HG03280 (cell line): ENCODE data around the gene SGPP1.
A peak's percentile ranks its signal among the peaks of the same experiment; 100 is the strongest.
"Not testable (repeated sequence)": the region's sequence is repeated elsewhere in the genome, so short reads cannot be mapped to it uniquely, and the experiment has no call there.

ENCODE experiments used
- ATAC-seq: cut with Tn5 transposase; IDR thresholded peaks from one replicate; pipeline ENCODE4 v1.9.1; 2021; ENCODE audit warnings: mild to moderate bottlenecking, moderate library complexity; ENCODE audit not compliant: unreplicated experiment

SGPP1 gene, protein sequence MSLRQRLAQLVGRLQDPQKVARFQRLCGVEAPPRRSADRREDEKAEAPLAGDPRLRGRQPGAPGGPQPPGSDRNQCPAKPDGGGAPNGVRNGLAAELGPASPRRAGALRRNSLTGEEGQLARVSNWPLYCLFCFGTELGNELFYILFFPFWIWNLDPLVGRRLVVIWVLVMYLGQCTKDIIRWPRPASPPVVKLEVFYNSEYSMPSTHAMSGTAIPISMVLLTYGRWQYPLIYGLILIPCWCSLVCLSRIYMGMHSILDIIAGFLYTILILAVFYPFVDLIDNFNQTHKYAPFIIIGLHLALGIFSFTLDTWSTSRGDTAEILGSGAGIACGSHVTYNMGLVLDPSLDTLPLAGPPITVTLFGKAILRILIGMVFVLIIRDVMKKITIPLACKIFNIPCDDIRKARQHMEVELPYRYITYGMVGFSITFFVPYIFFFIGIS

DNA sequence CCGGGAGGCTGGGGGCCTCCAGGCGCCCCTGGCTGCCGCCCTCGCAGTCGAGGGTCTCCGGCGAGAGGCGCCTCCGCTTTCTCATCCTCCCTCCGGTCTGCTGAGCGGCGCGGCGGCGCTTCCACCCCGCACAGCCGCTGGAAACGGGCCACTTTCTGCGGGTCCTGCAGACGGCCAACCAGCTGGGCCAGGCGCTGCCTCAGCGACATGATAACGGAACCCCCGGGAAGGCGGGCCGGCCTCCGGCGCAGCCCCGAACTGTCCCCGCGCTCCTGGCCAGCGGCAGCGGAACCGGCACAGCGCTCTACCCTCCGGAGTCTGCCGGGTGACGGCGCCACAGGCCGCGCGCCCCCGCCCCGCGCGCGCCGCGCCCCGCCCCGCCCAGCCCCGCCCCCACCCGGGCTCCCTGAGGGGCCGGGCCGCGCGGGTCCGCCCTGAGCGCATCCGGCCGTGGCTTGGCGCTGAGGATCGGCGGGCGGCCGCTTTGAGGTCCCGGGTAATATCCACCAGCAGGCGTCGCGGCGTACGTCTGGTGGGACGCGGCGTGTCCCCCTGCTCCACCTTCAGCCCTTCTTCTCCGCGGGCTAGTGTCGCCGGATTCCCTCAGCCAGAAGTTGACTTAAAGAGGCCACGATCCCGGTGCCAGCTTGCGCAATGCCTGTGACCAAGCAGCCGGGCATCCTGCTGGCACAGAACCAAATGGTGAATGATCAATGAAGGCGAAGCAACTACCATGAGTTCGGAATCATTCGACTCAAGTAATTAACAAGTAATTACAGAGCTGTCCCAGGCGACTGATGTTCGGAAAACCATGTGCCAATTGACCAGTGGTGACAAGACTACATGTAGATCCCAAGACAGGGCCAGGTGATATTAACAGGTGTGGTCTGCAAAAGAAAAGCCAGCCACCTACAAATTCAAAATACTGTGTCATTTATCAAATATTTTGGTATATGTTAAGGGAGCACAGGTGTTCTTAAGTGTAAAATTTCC is at the start of gene SGPP1:
Gene SGPP1 (minus strand): TSS at position 330 of the 993 bp plus-strand sequence. CDS start 121 bp downstream, at position 209.
- ATAC-seq: peak; percentile 79

DNA sequence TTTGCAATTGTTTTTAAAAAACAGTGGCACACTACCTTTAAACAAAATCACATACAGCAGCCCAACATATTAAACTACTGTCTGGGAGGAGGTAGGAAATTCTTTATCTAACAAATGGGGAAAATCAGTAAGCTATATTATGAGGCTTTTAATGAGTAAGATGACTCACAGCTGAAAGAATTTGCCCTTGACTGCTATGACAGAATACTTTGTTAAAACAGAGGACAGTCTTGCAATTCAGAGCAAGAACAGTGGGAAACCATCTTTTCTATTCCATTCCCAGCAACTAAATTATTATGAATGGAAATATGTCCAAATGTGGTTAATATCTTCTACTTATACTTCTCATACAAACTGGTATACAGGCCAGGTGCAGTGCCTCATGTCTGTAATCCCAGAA is 49.2 kb upstream of the SGPP1 start:
- ATAC-seq: no peak

DNA sequence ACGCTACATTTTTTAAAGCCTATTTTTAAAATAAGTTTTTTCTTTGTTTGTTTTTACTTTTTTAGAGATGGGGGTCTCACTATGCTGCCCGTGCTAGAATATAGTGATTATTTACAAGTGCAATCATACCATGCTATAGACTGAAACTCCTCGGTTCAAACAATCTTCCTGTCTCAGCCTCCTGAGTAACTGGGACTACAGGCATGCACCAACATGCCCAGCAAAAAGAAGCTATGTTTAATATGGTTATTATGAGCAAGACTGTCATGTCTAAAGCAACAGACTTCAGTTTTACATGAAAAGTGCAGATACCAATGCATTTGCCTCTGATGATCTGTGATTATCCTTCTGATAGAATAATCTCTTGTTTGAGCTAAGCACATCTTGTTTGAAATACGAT is 45.6 kb upstream of the SGPP1 start:
- no peak for ATAC-seq

DNA sequence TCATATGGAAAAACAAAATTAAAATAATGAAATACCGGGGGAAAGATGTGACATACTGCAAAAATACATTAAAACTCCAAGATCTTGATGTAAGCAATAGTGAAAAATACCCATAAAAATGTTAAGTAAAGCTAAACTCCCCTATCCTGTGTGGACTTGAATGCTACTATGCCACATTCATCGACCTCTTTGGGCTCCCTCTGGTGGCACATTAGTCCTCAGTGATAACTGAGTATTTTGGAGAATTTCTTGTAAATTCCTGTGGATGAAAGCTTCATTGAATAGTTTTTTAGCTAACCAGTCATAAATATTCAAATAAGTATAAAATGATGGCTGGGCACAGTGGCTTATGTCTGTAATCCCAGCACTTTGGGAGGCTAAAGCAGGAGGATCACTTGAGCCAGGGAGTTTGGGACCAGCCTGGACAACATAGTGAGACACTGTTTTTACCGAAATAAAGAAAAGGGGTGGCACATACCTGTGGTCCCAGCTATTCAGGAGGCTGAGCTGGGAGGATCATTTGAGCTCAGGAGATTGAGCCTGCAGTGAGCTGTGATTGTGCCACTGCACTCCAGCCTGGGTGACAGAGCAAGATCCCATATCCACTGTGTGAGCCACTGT is 42.4 kb upstream of the SGPP1 start:
- no peak for ATAC-seq

DNA sequence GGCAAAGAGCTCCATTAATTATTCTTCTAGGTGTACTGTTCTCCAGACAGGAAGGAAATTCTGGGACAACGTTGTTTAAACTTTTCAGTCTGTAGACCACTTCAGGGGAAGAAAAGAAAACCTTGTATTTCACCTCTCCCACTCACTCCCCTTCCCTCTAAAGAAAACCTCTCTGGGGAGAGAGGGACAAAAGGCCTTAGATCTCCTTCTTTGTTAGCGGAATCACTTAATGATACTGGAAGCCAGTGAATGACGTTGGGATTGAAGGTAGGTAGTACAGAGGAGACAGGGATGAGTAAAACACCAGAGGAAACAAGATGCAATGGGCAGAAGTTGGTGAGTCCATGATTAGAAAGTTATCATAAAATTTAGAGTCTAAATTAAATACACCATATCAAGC is 38.7 kb upstream of the SGPP1 start:
- no peak for ATAC-seq

DNA sequence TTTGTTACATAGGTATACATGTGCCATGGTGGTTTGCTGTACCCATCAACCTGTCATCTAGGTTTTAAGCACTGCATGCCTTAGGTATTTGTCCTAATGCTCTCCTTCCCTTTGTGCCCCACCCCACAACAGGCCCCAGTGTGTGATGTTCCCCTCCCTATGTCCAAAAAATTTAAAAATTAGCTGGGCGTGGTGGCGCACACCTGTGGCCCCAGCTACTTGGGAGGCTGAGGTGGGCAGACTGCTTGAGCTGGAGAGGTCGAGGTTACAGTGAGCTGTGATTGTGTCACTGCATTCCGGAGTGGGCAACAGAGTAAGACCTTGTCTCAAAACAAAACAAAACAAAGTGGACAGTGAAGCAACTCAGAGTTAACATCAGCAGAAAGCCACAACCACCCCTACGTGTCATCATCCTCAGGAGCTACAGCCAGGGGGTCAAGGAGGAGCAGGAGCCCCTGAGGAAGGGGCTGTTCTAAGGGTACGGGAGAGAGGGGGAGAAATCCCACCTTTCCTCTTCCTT is 36.8 kb upstream of the SGPP1 start:
- no peak for ATAC-seq

DNA sequence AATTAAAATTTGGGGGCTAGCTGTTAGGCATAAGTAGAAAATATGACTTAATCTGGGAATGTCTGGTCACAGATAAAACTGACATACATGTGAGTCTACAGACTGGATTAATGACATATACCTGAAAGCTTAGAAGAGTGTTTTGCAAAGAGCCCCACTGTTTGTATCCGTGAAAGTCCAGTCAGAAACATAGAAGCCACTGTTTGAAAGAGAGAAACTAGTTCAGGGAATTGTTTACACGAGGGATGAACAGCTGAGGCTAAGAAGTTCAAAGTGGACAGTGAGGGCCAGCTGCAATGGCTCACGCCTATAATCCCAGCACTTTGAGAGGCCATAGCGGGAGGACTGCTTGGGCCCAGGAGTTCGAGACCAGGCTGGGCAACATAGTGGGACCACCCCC is 36.2 kb upstream of the SGPP1 start:
- ATAC-seq: no peak

DNA sequence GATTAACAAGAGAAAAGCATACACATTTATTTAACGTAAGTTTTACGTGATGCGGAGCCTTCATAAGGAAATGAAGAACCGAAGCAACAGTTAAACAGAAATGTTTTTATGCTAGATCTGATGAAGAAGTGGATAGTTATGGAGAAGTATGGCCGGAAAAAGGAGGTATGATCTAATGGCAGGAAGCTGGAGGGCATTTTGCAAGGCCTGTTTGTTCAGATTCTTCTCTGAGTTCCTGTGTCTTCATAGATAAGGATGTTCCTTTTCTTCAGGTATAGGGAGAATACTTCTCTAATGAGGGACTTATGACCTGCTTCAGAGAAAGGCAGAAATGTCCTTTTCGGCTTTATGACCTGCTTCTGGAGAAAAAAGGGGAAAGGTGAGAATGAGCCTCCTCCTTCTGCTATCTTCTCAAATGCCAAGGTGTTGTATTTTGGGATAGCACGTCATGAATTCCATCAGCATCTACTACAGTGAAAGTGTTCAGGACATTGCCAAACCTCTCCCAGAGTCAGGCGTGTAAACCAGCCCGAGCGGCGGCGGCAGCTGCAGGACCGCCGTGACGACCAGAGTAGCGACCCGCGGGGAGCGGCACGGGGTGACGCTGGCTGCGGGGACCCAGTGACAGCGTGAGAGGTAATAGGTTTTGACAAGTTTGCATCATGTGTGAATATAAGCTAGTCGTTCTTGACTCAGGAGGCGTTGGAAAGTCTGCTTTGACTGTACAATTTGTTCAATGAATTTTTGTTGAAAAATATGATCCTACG is 33.7 kb upstream of the SGPP1 start:
- ATAC-seq: no peak

DNA sequence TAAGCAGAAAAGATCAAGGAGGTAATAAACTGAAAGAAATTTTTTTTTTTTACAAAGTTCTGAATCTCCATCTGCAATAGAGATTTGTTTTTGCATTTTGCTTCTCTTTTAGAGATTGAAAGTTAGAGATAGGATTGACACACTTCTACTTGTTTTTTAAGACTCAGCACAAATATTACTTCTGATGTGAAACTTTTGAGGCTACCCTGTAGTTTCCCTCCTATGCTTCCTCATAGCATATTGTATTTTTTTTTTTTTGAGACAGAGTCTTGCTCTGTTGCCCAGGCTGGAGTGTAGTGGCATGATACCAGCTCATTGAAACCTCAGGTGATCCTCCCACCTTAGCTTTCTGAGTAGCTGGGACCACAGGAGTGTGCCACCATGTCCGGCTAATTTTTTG is 32.1 kb upstream of the SGPP1 start:
- ATAC-seq: peak; percentile 68

DNA sequence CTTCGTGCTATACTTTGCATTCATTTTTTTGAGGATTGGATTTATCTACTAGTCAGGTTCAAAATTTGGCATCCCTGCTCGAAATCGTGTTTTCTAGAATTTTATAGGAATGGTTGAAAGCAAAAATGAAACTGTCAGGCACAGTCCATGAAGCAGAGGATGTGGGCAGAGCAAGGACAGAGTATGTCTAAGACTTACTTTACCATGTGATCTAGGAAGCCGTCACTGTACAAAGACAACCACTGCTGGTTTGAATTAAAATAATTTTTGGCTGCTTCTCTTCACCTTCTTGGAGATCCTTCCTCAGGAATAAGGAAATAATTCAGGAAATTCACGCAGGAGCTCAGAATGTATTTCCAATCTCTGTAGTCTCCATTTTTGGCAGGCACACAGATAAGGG is 31.6 kb upstream of the SGPP1 start:
- ATAC-seq: peak; percentile 61

DNA sequence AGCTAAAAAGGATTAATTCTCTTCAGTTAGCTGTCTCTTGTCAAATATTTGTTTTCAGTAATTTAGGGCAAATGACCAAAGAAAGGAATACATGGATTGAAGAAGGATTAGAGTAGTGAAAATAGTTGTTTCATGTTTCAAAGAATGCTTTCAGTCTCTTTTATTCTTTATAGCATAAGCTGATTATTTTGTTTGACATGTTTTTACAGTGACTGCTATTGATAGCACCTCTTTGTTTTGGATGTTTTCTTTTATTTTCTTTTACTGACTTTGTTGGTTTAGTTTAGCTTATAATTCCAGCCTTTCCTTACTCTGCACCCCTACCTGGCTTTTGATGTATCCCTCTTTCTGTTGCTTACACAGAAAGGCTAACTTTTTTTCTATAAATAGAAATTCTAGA is 29.3 kb upstream of the SGPP1 start:
- no peak for ATAC-seq

DNA sequence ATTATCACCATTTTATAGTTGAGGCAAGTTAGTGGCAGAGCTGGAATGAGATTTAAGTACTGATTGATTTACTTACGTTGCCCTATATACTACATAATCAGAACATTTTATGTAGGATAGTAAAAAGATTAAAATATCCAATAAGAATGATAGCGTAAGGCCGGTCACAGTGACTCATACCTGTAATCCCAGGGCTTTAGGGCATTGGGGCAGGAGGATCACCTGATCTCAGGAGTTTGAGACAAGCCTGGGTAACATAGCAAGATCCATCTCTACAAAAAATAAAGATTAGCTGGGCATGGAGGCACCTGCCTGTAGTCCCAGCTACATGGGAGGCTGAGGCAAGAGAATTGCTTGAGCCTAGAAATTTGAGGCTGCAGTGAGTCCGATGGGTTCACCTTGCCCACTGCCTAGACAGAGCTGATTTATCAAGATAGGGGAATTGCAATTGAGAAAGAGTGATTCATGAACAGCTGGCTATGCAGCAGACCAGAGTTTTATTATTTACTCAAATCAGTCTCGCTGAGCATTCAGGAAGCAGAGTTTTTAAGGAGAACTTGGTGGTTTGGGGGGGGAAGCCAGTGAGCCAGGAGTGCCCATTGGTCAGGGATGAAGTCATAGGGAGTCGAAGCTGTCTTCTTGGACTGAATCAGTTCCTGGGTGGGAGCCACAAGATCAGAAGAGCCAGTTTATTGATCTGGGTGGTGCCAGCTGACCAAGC is 24.7 kb upstream of the SGPP1 start:
- ATAC-seq: no peak

DNA sequence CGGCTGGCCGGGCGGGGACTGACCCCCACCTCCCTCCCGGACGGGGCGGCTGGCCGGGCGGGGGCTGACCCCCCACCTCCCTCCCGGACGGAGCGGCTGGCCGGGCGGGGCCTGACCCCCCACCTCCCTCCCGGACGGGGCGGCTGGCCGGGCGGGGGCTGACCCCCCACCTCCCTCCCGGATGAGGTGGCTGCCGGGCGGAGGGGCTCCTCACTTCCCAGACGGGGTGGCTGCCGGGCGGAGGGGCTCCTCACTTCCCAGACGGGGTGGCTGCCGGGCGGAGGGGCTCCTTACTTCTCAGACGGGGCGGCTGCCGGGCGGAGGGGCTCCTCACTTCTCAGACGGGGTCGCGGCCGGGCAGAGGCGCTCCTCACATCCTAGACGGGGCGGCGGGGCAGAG is 23.2 kb upstream of the SGPP1 start:
- ATAC-seq: not testable (repeated sequence)

DNA sequence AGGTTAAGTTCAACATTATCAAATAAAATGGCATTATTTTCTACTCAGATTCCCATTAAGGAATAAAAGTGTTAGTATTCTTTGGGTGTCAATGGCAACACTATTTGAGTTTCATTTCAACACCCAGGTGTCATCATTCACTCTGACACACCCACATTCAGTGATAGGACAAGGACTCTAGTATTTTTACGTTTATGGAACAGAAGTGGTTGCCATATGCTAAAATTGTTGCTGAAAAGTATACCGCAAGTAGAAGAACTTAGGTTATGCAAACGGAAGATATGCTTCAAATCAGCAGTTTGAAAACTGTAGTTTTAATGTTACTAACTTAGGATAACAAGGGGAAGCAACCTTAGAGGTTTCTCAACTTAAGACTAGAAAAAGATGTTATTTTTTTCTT is 20.0 kb upstream of the SGPP1 start:
- ATAC-seq: no peak

DNA sequence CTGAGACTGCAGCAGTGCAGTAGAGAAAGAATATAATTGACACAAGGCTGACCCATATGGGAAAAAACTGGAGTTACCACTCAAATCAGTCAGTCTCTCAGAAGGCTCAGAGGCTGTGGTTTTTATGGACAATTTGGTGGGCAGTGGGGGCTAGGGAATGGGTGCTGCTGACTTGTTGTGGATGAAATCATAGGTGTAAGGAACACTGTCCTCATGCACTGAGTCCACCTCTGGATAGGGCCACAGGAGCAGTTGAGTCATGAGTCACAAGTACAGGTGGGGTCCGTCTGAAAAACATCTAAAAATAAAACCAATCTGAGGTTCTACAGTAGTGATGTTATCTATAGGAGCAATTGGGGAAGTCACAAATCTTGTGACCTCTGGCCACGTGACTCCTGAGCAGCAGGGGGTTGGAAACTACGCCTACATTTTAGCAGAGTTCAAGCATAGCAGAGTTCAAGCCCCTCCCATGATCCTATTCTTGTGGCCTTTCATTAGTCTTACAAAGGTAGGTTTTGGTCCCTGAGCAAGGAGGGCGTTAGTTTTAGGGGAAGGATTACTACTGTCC is 18.1 kb upstream of the SGPP1 start:
- ATAC-seq: peak; percentile 58

DNA sequence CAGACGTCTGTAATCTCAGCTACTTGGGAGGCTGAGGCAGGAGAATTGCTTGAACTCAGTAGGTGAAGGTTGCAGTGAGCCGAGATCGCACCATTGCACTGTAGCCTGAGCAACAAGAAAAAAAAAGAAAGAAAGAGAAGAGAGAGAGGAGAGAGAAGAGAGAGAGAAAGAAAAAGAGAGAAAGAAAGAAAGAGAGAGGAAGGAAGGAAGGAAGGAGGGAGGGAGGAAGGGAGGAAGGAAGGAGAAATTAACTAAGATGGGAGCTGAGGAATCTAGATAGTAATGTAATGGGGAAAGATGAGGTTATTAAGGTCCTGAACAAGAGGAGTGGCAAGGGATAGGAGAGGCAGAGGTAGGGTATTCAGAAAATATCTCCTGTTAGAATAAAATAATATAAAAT is 17.4 kb upstream of the SGPP1 start:
- no peak for ATAC-seq

DNA sequence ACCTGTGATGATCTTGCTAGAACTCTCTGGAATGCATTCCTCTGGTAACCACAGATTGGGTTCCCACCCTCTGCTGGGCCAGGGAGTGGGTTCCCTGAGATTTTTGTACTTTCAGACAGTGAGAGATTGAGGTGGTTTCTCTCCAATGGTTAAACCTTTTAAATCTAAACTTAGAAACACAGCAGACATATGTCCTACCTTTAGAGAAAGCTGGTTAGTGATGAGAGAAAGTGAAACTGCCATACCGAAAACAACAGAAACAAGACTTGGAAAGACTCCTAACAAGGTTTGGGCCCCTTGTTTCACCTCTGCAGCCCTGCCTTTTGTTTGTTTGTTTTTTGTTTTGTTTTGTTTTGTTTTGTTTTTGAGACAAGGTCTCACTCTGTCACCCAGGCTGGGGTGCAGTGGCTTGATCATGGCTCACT is 9.7 kb upstream of the SGPP1 start:
- ATAC-seq: peak; percentile 96

DNA sequence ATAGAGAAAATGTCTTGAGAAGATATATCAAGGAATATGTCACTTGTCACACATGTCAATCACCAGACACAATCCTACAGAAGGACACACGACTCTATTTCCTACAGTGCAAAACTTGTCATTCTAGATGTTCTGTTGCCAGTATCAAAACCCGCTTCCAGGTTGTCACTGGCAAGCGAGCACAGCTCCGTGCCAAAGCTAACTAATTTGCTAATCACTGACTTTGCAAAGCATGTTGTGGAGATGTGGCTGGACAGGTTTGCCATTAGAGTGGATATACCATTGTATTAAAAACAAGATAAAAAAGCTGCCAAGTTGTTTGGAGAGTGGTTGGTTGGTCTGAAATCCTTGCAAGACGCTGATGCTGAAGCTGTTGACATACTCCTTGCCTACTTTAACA is 7.9 kb upstream of the SGPP1 start:
- no peak for ATAC-seq

DNA sequence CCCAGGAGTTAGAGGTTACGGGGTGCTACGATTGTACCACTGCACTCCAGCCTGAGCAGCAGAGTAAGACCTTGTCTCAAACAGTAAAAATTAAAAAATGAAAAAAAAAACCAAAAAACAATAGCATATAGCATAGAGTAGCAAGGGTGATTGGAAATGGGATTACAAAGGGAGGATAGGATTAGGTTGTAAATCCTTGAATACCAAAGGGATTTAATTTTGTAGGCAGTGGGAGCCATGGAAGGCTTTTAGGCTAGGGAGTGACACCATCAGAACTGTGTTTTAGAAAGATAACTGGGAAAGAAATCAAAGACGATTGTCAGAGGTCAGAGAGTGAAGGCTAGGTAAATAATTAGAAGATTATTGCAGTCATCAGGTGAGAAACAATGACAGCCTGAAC is 2.8 kb upstream of the SGPP1 start:
- ATAC-seq: no peak
